CD14-positive monocyte (primary cell): ENCODE measurements around the gene EDN3. TPM values are rescaled to one million over a fixed set of nuclear protein-coding genes. Genes with fewer than 3 reads are reported as not detected.

Experiments
- DNase-seq, 3 donors: peaks; one replicate each; pipeline ENCODE4 v3.0.0-alpha.2; 2011 to 2022
- H2AFZ ChIP-seq: 2 replicates; pipeline ENCODE4 v1.6.0; 2012; ENCODE audit warnings: mild to moderate bottlenecking, low read depth, low read length, inconsistent platforms; ENCODE audit not compliant: insufficient read depth, poor library complexity, severe bottlenecking
- H3K27ac ChIP-seq, 2 donors: 1 replicate in 1 of 2; 2 replicates in 1 of 2; pipeline ENCODE4 v1.5.1; 2012 to 2013; ENCODE audit warnings: low read length in 2 of 2, control low read depth in 1 of 2, inconsistent platforms in 1 of 2, low read depth in 1 of 2, mild to moderate bottlenecking in 1 of 2
- H3K27me3 ChIP-seq, 2 donors: one replicate each; pipeline versions ENCODE4 v1.6.0 to v1.6.1; 2011 to 2013; ENCODE audit warnings: low read length in 2 of 2; ENCODE audit not compliant: control insufficient read depth in 2 of 2, insufficient read depth in 2 of 2
- H3K36me3 ChIP-seq, 2 donors: replicated peaks in 1 of 2; 1 replicate in 1 of 2; 2 replicates in 1 of 2; pipeline versions ENCODE4 v1.5.1 to v1.6.1; 2012 to 2013; ENCODE audit warnings: low read length in 2 of 2, control low read depth in 1 of 2, inconsistent platforms in 1 of 2, mild to moderate bottlenecking in 1 of 2; ENCODE audit not compliant: insufficient read depth in 2 of 2, control insufficient read depth in 1 of 2
- H3K4me1 ChIP-seq, 2 donors: 1 replicate in 1 of 2; 2 replicates in 1 of 2; pipeline versions ENCODE4 v1.5.1 to v1.6.1; 2012 to 2013; ENCODE audit warnings: low read length in 2 of 2, control low read depth in 1 of 2, inconsistent platforms in 1 of 2, mild to moderate bottlenecking in 1 of 2, moderate library complexity in 1 of 2; ENCODE audit not compliant: insufficient read depth in 2 of 2, control insufficient read depth in 1 of 2
- H3K4me2 ChIP-seq: replicated peaks from 2 replicates; pipeline ENCODE3; 2012; ENCODE audit warnings: low read length, moderate library complexity, mild to moderate bottlenecking; ENCODE audit not compliant: poor library complexity, severe bottlenecking; ENCODE audit errors: extremely low read depth
- H3K4me3 ChIP-seq, 3 experiments: fragments of 200-600 bp in 1 of 3; sonication (generic) in 1 of 3; replicated peaks in 1 of 3; 1 replicate in 2 of 3; 2 replicates in 1 of 3; pipeline ENCODE4 v1.5.1; 2011 to 2013; ENCODE audit warnings: low read length in 3 of 3, mild to moderate bottlenecking in 3 of 3, control low read depth in 2 of 3, low read depth in 2 of 3, inconsistent platforms in 1 of 3, moderate library complexity in 1 of 3
- H3K79me2 ChIP-seq: 2 replicates; pipeline ENCODE4 v1.6.0; 2012; ENCODE audit warnings: mild to moderate bottlenecking, control low read depth, inconsistent platforms, low read length, moderate library complexity; ENCODE audit not compliant: insufficient read depth
- H3K9ac ChIP-seq: 2 replicates; pipeline ENCODE4 v1.6.0; 2017; ENCODE audit warnings: low read length, mild to moderate bottlenecking; ENCODE audit not compliant: insufficient read depth, poor library complexity, severe bottlenecking
- H3K9me3 ChIP-seq, 2 donors: replicated peaks in 1 of 2; 1 replicate in 1 of 2; 2 replicates in 1 of 2; pipeline versions ENCODE4 v1.5.1 to v1.6.1; 2012 to 2013; ENCODE audit warnings: low read length in 2 of 2, control low read depth in 1 of 2; ENCODE audit not compliant: control insufficient read depth in 1 of 2, insufficient read depth in 1 of 2
- H4K20me1 ChIP-seq: 2 replicates; pipeline ENCODE4 v1.6.0; 2012; ENCODE audit warnings: mild to moderate bottlenecking, low read length, control low read depth, moderate library complexity; ENCODE audit not compliant: insufficient read depth
- H3K27ac Mint-ChIP-seq, 7 donors: one replicate each; pipeline ENCODE4 v1.8.0; 2020; ENCODE audit warnings: mild to moderate bottlenecking in 7 of 7, mixed read lengths in 7 of 7, moderate library complexity in 6 of 7, inconsistent platforms in 2 of 7
- H3K27me3 Mint-ChIP-seq, 3 donors: one replicate each; pipeline ENCODE4 v1.8.0; 2021 to 2022; ENCODE audit warnings: low read depth in 3 of 3, mild to moderate bottlenecking in 3 of 3, mixed read lengths in 3 of 3, moderate library complexity in 3 of 3, inconsistent platforms in 1 of 3
- H3K36me3 Mint-ChIP-seq, 2 donors: one replicate each; pipeline ENCODE4 v1.8.0; 2020; ENCODE audit warnings: mixed read lengths in 2 of 2, inconsistent platforms in 1 of 2, mild to moderate bottlenecking in 1 of 2
- H3K4me1 Mint-ChIP-seq: one replicate; pipeline ENCODE4 v1.8.0; 2020; ENCODE audit warnings: mild to moderate bottlenecking, mixed read lengths
- H3K4me3 Mint-ChIP-seq, 2 donors: one replicate each; pipeline ENCODE4 v1.8.0; 2020; ENCODE audit warnings: mild to moderate bottlenecking in 2 of 2, mixed read lengths in 2 of 2, moderate library complexity in 1 of 2
- H3K9me3 Mint-ChIP-seq, 7 donors: one replicate each; pipeline ENCODE4 v1.8.0; 2020 to 2022; ENCODE audit warnings: mixed read lengths in 7 of 7, mild to moderate bottlenecking in 6 of 7, moderate library complexity in 6 of 7, inconsistent platforms in 2 of 7
- WGBS: methylation state at CpG from one replicate; pipeline ENCODE4 v1.1.5; 2013; ENCODE audit warnings: missing lambda C conversion rate; ENCODE audit not compliant: insufficient coverage; 5-methylcytosine and 5-hydroxymethylcytosine counted together
- intact Hi-C, 2 donors: fragments of 100-400 bp; cut with micrococcal nuclease; formaldehyde crosslinking; loops; one replicate each; pipeline versions ENCODE4 v1.15.0 to v1.15.1; 2023
- polyA plus RNA-seq, 3 donors: library from polyadenylated mRNA; depleted of rRNA in 1 of 3; unstranded in 2 of 3; stranded (reverse) in 1 of 3; fragments of 300-500 nt in 2 of 3; fragments of >200 nt in 1 of 3; fragmentation: Illumina TruSeq in 2 of 3; gene quantifications; 1 replicate in 2 of 3; 2 replicates in 1 of 3; pipeline ENCODE4 v1.2.3, GENCODE V29; 2012 to 2021
- TF ChIP-seq, protein P1 (sequence below): fragments of 200-600 bp; IDR thresholded peaks from one replicate; pipeline ENCODE4 v1.8.0; 2022; ENCODE audit warnings: antibody characterized with exemption, mild to moderate bottlenecking

Gene EDN3
- polyA plus RNA-seq, 3 donors: not detected

DNA sequence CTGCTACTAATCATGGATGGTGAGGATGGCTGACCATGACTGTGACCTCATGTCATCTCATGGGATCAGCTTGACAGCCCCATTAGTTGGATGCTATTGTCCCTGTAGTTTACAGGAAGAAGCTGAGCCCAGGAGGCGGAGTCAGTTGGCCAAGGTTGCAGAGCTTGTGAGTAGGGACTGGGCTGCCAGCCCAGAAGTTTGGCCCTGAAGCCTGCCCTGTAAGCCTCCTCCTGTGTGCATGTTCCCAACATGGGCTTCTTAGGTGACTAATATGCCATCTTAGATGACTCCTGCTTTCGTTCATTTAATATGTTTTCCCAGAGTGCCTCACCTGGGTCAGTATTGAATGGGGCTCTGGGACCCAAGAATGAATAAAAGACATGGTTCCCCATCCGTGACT, 6.9 kb downstream of the EDN3 start:
- no peaks in the 10 kb centered on the region for H4K20me1 ChIP-seq
- H3K4me2 ChIP-seq: no peak overlapping the region
- Mint-ChIP-seq H3K36me3 (no peaks in the 10 kb centered on the region), H3K9me3 (peaks cover 0 to 3% (median 0%) of the 10 kb centered on the region in 7 donors), H3K4me3 (no peak overlapping the region), H3K4me1 (no peaks in the 10 kb centered on the region), H3K27ac (no peak overlapping the region), H3K27me3 (peaks cover 14 to 25% (median 22%) of the 10 kb centered on the region in 3 donors)
- intact Hi-C loops: no loop called here
- H3K4me1 ChIP-seq: no peaks in the 10 kb centered on the region
- no peak overlapping the region for H3K27ac ChIP-seq
- TF ChIP-seq, protein P1, sequence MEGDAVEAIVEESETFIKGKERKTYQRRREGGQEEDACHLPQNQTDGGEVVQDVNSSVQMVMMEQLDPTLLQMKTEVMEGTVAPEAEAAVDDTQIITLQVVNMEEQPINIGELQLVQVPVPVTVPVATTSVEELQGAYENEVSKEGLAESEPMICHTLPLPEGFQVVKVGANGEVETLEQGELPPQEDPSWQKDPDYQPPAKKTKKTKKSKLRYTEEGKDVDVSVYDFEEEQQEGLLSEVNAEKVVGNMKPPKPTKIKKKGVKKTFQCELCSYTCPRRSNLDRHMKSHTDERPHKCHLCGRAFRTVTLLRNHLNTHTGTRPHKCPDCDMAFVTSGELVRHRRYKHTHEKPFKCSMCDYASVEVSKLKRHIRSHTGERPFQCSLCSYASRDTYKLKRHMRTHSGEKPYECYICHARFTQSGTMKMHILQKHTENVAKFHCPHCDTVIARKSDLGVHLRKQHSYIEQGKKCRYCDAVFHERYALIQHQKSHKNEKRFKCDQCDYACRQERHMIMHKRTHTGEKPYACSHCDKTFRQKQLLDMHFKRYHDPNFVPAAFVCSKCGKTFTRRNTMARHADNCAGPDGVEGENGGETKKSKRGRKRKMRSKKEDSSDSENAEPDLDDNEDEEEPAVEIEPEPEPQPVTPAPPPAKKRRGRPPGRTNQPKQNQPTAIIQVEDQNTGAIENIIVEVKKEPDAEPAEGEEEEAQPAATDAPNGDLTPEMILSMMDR: no peak
- H2AFZ ChIP-seq: no peak overlapping the region
- DNase-seq: no peak
- H3K4me3 ChIP-seq: no peak overlapping the region
- H3K79me2 ChIP-seq: no peaks in the 10 kb centered on the region
- H3K36me3 ChIP-seq: no peaks in the 10 kb centered on the region
- H3K9ac ChIP-seq: no peak overlapping the region
- no peaks in the 10 kb centered on the region for H3K9me3 ChIP-seq
- no peaks in the 10 kb centered on the region for H3K27me3 ChIP-seq
- WGBS: 92% methylated on average over 3 of the region's 3 CpGs

DNA sequence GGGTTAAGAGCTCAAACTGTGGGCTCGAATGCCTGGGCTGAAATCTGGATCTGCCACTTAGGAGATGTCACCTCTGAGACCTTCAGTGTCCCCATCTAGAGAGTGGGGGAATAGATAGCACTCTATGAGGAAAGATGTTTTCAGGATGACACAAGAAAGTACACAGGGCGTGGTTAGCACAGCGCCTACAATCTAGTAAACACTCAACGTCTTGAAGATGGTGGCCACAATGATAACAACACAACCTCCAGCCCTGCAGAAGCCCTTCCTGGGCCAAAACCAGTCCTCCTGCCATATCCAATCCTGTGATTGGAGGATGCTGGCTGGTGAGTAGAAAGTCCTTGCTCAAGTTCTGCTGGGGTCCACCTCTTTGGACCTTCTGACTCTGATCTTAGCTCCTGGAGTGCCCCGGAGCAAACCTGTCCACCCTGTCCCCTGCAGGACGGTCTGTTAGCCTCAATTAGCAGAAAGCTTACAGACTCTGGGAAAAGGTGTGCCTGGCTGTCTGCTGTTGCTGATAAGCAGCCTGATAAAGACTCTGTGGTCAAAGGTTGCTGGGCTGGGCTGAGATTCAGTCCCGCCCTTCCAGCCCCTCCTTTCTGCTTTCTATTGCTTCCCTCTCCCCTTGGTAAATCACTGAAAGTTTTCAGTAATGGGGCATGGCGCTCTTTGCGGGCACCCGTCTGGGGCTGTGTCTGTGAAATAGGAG, 8.2 kb downstream of the EDN3 start:
- no peak overlapping the region for H3K4me3 Mint-ChIP-seq
- H3K9me3 Mint-ChIP-seq: peaks cover 0 to 4% (median 0%) of the 10 kb centered on the region in 7 donors
- Histone ChIP-seq H3K79me2 (no peaks in the 10 kb centered on the region), H3K9me3 (no peaks in the 10 kb centered on the region), H3K27me3 (no peaks in the 10 kb centered on the region), H4K20me1 (no peaks in the 10 kb centered on the region), H3K4me3 (no peak overlapping the region), H3K9ac (no peak overlapping the region), H3K36me3 (no peaks in the 10 kb centered on the region), H3K4me1 (no peaks in the 10 kb centered on the region), H2AFZ (no peak overlapping the region), H3K27ac (no peak overlapping the region), H3K4me2 (no peak overlapping the region)
- 76% methylated on average over 2 of the region's 10 CpGs for WGBS
- H3K27me3 Mint-ChIP-seq: peaks cover 5 to 20% (median 12%) of the 10 kb centered on the region in 3 donors
- TF ChIP-seq, protein P1: no peak
- intact Hi-C loops: no loop called here
- no peaks in the 10 kb centered on the region for H3K4me1 Mint-ChIP-seq
- no peak overlapping the region for H3K27ac Mint-ChIP-seq
- DNase-seq: no peak
- H3K36me3 Mint-ChIP-seq: no peaks in the 10 kb centered on the region
